Vagina (tissue), 2 donors: ENCODE results near the gene ACOX3.

Experiments
- CTCF ChIP-seq, 3 experiments: fragments of 450-650 bp in 2 of 3; fragments of 200-600 bp in 1 of 3; sonication (generic) in 1 of 3; IDR thresholded peaks; one replicate each; pipeline ENCODE4 v1.5.1; 2017 to 2019; ENCODE audit warnings: antibody characterized with exemption in 3 of 3, mild to moderate bottlenecking in 2 of 3, moderate library complexity in 2 of 3
- POLR2A ChIP-seq, 2 donors: fragments of 450-650 bp; IDR thresholded peaks; one replicate each; pipeline ENCODE4 v1.6.1; 2017; ENCODE audit warnings: antibody characterized with exemption in 2 of 2, mild to moderate bottlenecking in 2 of 2, moderate library complexity in 2 of 2

GRCh38 chr4:8475751-8476575 is 35.4 kb upstream of the ACOX3 start:
- TF ChIP-seq POLR2A (IDR thresholded peaks at IDR 0.05) (no peak), CTCF (IDR thresholded peaks at IDR 0.05) (no peak)
